Activated CD4-positive, alpha-beta T cell treated with anti-CD3 and anti-CD28 coated beads, Interleukin-10, Interleukin-2, amounts not matched to agents 100 ng/mL and 50 ng/mL, durations not matched to agents 16 hours and 8 hours (primary cell): ENCODE measurements around the gene RNF14.

Experiments
- DNase-seq: peaks from one replicate; pipeline ENCODE4 v3.0.0-alpha.2; 2020

RNF14 gene

DNA sequence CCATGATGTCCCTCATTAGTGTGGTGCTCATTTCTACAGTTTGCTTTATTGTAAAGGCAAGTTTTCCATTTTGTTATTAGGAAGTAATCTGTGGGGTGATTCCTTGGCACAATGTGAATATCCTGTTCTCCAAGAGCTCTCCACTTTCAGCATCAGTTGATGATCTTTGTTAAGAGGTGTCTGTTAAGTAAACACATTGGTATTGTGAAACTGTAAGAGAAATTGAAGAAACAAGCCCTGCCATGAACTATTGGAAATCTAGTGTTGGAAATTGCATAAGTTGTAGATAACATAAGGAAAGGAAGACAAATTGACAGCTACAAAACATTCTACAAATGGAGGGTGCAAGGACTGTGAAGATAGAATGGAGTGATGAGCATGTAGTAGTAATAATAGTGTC, 17.2 kb downstream of the RNF14 start:
- no peak for DNase-seq

DNA sequence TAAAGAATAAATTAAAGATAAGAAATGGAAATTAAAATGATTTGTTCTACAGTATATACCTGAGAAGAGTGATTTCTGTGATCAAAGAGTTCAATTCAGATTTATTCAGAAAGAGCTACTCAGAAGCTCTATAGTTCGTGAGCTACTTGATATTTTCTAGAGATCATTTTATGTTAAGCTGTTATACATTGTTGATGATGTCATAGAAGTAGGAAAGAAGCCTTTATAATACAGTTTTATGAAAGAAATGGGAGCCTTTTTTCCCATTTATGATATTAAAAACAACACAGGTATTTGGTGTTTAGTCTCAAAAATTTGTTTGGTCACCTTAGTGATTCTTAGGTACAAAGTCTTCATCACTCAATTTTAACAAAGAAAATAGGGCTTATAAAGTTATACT, 20.8 kb downstream of the RNF14 start:
- DNase-seq = no peak

DNA sequence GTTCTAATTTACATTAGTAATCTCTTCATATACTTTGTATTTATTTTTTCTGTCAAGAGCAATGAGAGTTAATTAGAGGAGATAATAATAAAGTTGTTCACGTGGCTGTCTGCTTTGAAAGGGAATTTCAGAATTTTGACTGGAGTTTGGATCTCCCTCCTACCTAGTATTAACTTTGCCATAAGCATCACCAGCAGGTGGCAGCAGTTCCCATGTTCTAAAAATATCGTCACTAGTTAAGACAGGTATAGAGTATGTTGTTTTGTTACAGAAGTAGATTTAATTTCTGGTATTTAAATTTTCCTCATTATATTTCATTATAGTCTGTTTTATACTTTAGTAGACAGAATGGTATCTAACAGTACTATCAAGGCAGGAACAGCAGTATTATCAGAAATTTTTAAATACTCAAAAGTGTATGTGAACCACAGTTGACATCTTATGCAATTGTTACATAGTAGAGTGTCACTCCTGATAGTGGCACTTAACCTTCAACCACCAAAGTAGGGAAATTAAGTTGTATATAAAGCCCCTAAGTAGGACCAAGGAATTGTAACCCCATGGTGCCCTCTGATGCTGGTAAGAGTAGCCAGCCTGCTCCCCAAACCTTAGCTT, 23.6 kb downstream of the RNF14 start:
- peak; percentile 75 for DNase-seq

DNA sequence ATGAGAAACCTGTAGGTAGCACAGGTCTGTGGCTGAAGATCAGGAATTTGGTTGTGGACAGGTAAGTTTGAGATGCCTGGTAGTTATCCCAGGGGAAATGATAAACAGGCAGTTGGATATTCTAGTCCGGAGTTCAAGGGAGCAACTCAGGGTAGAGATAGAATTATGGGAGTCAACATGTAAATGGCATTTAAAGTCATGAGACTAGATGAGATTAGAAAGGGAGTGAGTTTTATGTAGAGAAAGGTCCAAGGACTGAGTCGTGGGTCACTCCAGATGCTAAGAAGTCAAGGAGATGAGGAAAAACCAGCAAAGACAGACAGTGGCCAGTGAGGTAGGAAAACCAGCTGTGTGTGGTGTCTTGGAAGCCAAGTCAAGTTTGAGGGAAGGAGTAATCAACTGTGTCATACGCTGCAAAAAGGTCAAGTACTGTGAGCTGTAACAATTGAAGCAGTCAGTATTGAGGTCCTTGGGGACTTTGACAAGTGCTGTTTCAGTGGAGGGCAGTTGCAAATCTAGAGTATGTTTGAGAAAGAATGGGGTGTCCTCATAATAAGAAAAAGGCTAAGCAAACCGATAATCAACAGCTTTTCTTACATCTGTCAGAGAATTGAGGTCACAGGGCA, 25.7 kb downstream of the RNF14 start:
- no peak for DNase-seq

DNA sequence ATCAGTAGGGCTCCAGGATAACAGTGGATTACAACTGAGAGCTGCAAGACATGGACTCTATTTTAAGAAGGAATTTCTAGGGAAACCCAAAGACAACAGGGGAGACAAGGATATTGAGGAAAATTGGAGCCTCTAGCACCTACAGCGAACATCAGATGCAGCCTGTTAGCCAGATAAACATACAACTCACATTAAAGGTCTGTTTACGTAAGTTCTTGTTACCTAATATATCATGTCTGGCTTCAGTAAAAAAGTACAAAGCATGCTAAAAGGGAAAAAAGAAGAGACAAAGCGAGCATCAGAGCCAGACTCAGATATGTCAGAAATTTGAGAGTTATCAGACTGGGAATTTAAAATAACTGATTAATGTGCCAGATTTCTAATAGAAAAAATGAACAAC, 26.8 kb downstream of the RNF14 start:
- no peak for DNase-seq

DNA sequence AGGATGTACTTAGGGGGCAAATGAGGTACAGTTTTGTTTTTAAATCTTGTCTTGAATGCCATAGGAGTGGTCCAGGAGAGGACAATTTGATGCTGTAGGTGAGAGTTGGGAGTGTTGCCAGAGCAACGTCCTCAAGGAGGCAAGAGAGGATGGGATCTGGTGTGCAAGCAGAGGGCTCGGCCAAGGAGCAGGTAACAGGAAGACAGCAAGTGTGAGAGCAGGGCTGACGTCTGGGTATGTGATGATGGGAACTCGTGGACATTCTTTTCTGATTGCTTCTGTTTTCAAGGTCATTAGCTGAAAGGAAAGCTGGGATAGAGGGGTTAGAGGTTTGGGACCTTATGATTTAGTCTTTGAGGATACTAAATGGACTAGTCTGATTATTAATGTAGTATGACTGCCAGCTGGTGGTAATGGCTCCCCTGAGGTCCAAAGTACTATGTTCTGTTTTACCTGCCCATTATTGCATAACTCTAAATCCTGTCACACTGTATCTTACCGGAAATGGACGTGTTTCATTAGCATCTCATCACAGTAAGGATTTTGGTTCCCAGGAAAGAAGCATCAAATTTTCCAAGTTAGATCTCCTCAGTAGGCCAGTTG, 28.6 kb downstream of the RNF14 start:
- DNase-seq = no peak

DNA sequence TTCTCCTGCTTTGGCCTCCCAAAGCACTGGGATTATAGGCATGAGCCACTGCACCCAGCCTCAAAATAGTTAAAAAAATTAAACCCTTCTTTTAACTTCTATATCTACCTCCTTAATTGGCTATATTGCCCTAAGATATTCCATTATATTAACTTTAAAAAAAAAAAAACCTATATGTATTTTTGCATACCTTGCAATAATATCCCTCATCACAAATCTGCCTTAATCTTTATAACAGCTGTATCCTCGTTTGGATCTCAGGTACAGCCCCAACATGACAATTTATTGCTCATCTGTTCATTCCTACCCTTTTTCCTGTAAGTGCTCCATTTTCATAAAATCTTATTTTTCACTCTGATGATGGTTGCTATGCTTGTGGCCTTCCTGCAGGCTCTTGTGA, 31.3 kb downstream of the RNF14 start:
- no peak for DNase-seq

DNA sequence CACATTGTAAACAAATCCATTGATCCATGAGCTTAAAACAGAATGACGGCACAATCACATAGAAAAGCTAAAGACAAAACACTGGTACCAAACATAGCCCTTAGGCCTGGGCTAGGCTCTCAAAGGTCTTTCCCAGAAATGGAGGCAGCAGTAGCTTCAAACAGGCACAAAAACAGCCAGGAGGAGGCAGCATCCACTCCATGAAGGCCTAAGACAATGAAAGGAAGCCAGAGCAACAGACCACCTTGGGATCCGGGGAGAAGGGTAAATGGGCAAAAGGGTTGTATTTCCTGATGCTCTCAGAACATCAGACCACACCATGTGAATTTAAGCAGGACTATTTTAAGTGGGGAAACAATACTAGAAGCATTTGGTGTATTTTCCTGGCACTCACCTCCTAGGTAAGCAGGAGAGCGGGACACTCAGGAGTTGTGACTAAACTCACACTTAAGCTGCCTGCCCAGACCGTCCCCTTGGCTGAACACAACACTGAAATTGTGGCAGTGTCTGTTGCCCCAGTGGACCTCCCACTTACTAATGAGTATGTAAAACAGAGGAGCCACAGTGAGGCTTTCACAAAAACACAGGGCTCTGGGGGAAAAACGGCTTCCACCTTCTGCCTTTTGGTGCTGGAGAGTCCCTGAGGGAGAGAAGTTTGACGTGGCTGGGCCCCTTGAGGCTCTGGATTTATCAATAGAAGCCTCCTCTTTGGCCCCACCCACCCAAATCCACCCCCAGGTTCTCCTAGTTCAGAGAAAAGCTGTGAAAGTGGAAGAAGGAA, 32.0 kb downstream of the RNF14 start:
- no peak for DNase-seq

DNA sequence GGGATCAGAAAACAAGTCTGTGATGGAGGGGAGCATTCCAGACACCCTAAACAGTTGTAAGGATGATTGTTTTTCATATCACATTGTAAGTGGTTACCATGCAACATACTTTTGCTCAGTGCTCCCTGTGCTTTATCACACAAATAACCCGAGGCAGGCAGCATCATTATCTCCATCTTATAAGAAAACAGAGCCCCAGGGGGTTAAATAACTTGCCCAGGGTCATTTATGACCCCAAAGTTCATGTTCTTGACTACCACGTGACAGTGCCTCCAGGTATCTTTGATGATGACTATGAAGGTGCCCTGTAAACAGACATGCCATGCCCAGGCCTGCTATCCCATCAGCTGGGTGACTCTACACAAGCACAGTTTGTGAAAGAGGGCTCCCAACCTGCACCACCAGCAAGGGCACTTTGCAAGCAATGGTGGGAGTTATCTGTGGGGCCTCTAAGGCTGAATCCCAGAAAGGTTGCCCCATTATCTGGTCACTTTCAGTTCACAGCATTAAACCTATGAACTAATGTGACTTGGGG, 34.4 kb downstream of the RNF14 start:
- no peak for DNase-seq

DNA sequence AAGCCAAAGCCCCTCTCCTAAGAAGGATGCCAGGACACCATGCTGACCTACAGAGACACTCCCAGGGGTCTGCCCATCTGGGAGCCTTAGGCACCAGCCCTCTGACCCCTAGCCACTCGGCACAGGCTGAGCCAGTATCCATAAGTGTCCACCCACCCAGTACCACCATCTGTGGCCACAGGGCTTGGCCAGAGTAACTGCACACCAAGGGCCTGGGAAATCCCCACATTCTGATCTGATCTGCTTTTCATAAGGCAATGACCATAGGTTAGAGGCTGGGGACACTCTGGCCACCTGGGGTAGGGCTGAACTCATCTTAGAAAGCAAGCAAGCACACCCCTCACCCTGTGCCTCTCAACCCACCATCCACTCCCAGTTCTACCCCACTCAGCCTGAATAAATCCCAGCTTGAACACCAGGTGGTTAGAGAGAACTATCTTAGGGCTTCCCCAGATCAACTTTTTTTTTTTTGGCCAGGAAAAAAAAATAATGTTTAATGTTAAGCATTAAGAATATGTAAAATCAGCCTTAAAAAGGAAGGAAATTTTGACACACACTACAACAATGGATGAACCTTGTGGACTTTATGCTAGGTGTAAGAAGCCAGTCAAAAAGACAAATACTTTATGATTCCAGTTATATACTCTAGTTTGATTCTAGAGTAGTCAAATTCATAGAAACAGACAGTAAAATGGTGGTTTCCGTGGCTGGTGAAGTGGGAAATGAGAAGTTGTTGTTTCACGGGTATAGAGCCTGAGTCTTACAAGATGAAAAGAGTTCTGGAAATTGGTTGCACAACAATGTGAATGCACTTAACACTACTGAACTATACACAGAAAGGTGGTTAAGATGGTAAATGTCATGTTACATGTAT, 37.7 kb downstream of the RNF14 start:
- peak; percentile 89 for DNase-seq

DNA sequence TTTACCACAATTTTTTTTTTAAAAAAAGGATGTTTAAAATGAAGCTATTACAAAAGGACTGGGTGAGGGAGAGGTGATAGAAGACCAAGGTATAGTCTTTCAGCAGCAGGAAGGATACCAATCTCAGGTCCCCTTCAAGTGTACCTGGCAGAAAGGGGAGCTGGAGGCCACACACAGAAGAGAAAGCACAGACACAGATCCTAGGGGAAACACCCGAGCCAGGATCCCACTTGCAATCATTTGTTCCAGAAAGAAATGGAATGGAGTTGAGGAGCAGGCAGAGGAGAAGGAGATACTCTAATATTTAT, 38.3 kb downstream of the RNF14 start:
- DNase-seq = no peak

DNA sequence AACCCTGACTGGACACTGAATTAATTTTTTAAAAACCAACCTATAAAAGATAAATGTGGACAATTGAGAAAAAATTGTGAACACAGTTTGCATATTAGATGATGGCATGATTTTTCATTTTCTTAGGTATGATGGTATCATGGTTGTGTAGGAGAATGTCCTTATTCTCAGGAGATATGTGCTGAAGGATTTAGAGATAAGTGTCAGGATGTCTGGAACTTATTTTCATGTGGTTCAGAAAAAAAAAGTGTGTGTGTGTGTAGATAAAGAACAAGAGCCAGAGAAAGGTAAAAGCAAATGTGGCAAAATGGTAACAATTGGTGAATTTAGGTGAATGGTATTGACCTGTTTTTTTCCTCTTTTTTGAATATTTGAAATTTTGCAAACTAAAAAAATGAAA, 39.9 kb downstream of the RNF14 start:
- DNase-seq = no peak

DNA sequence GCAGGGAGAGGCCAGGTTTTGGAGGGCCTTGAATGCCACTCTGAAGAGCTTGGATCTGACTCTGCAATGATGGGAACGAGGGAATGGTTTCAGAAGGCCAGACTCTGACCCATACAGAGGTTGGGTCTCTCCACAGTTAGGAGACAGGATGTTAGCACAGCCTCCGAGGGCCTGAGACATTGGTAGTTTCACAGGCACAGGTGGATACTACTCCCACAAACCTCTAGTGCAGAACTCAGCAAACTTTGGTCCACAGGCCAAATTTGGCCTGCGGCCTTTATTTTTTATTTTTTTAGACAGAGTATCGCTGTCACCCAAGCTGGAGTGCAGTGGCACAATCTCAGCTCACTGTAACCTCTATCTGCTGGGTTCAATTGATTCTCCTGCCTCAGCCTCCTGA, 41.0 kb downstream of the RNF14 start:
- DNase-seq = no peak

DNA sequence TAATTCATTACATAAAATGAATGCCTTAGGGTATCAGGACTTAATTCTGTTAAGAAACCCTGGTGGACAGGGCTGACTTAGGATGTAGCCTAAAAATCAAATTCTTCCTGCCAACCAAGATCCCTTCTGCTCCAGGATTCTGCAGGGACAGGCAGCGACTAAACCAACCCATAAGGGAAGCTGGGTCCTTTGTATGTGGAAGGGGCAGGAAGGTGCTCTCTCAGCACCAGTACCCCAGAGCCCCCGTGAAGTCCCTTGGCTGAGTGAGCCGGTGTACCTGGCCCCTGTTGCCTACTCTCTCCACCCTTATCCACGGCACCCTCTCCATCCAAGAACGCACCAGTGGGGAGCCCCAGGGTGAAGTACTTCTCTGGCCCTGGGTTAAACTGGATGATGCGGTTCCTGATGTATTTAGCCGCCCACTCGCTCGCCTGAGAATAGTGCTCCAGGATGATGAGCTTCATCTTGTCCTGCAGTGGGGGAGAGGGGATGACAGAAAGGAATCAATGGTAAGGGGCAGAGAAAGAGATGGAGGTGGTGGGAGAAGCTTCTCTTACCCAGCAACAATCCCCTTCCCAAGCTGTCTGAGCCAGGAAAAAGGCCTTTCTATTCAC, 42.8 kb downstream of the RNF14 start:
- no peak for DNase-seq

DNA sequence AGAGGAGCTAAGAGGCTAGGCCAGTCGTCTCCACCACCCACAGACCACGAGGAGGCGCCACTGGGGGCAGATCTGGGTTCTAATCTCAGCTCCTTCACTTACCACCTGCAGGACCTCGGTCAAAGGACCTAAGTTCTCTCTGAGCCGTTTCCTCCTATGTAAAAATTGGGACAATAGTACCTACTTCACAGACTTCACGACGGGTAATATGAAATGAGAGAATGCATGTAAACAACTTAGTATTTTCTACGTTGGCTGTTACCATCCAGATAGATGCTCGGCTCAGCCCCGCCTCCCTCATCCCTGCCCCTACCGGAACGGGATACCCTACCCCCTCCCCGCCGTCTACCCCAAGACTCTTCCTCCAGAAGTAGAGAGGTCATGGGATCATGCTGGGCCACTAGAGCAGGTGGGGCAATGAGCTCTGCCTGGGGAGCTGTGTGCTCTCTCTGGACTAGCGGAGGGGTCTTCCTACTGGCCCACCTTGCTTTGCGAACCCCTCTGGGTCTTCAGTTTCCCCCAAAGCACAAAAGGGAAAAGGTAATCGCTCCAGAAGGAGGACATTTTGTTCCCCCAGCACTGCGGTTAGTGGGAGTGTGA, 43.4 kb downstream of the RNF14 start:
- DNase-seq = peak; percentile 82

DNA sequence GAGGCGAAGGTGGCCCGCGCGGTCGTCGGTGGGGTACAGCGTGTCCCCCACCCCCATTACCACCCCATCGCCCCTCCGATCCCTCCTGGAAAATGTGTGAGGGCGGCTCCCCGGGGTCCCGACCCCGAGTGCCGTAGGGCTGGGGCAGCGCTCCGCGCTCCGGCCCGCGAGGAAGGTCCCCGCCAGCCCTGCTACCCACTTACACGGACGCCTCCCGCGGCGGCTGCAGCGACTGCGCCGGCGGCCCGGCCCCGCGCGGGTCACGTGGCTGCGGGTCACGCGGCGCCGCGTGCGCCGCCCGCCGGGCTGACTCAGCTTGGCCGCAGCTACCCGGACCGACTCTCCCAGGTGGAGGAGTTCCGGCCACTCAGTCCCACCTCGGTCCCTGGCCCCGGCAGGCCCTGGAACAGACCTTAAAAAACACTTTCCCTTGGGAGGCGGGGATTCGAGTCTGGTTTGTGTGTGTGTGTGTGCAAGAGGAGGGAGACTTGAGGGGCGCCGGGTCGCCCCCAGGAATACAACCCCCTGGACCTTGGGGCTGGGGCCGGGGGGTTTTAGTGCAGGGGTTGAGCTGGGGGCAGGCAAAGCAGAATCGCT, 44.0 kb downstream of the RNF14 start, which contains the start of gene GNPDA1:
GNPDA1 (minus strand) TSS at position 236 of the 597 bp plus-strand sequence. CDS start 992 bp downstream, outside the sequence.
- peak; percentile 81 for DNase-seq

DNA sequence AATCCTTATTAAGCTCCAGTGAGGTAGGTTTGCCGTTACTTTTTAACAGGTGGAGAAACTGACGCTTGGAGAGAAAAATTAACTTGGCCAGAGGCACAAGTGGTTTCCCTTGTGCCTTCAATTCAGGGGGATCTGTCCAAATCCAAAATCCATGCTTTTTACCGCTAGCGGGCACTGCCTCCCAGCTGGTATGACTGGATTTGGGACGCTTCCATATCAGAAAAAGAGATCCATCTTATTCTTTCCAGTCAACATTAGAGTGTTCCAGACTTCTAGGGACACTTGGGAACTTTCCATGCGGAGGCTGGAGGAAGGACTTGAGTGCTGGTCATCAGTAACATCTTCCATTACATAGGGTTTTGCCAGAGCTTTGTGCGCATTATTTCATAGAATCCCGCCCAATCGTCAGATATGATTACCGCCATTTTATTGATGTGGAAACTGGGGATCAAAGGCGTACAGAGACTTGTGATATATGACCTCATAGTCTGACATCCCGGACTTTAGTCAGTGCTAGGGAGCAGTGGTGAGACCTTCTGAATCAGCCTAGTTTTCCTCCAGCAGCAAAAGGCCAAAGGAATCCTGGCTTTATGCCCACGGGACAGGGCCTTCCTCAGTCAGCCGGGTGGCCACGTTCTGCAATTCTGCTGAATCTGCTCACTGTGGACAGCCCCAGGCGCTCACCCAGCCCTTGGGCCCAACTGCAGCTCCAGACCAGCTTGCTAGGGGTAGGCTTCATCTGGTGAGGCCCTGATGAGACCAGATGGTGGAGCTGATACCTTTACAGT, 45.0 kb downstream of the RNF14 start:
- no peak for DNase-seq

DNA sequence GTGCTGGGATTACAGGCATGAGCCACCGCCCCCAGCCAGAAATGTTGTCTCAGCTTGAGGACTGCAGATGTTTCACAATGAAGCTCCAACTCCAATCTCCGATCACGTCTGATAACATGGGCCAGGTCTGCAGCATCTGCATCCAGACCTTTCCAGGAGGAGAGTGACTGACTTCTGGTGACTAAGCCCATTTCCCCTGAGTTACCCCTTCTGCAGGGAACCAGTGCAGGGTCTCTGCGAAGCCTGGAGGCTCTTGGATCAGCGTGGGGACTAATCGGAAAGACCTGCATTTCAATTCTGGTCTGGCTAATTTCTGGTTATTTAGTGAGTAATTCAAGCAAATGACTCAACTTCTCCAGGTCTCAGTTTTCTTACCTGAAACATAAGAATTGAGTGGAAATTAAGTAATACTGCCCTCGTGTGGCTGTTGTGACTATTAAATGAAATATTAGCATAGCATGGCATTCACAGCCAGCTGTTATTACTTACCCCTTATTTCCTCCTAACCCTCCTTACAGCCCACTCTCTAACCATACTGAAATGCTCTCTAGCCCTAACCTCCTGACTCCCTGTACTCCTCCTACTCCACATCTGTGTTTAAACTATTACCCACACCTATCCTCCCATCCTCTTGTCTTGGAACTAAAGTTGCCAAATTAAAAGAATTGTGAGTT, 46.1 kb downstream of the RNF14 start:
- DNase-seq = peak; percentile 88

DNA sequence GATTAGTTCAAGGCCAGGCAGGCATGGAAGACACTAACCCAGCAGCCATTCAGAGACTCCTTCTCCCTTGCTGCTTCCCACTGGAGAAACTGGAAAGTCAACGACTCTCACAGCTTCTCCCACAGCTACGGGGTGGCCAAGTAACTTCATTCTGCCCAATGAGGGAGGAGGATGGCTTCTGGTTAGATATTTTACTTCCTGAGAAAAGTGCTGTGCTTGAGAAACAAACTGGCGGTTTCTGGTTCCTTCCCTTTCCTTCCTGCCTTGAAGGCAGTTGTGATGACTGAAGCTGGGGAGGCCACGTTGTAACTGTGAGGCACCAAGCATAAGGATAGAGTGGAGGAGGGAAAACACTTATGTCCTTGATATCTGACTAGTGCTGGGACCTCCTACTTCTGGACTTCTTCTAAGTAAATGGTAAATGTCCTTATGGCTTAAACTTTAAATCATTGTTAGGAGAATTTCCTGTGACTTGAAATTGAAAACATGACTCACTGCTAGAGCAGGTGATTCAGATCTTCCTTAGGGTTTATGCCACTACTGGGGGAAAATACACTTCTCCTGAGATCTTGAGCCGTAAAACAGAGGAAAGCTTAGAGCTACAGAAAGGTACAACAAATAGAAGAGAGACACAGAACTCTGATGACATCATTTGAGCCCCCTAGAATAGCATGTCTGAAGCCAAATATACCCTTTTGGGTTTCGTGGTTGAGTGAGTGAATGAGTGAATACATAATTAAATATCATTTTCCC, 47.1 kb downstream of the RNF14 start:
- peak; percentile 89 for DNase-seq
